Aorta (tissue), 5 donors: ENCODE measurements around the gene HES2. TPM values are rescaled to one million over a fixed set of nuclear protein-coding genes. Genes with fewer than 3 reads are reported as not detected.
A peak's percentile ranks its signal among the peaks of the same experiment; 100 is the strongest.

Source experiments
- ATAC-seq: fragments of 200-7000 bp; cut with Tn5 transposase; one replicate; pipeline ENCODE4 v1.9.1; 2022; ENCODE audit warnings: moderate library complexity; ENCODE audit not compliant: low FRiP score
- DNase-seq, 2 donors: peaks; one replicate each; pipeline ENCODE4 v3.0.0-alpha.2; 2020
- H3K27ac ChIP-seq, 2 donors: one replicate each; pipeline ENCODE4 v1.5.1; 2013; ENCODE audit warnings: low read length in 2 of 2, mild to moderate bottlenecking in 2 of 2, moderate library complexity in 2 of 2, control low read depth in 1 of 2, inconsistent platforms in 1 of 2, low read depth in 1 of 2
- H3K27me3 ChIP-seq, 2 donors: one replicate each; pipeline ENCODE4 v1.6.1; 2013; ENCODE audit warnings: control low read depth in 1 of 2, low read length in 1 of 2, mild to moderate bottlenecking in 1 of 2, moderate library complexity in 1 of 2; ENCODE audit not compliant: insufficient read depth in 2 of 2, control insufficient read depth in 1 of 2
- H3K36me3 ChIP-seq, 2 donors: one replicate each; pipeline ENCODE4 v1.6.1; 2013; ENCODE audit warnings: control low read depth in 1 of 2, low read length in 1 of 2, mild to moderate bottlenecking in 1 of 2; ENCODE audit not compliant: insufficient read depth in 2 of 2, control insufficient read depth in 1 of 2
- H3K4me1 ChIP-seq, 2 donors: one replicate each; pipeline ENCODE4 v1.6.1; 2013; ENCODE audit warnings: low read length in 2 of 2, control low read depth in 1 of 2, mild to moderate bottlenecking in 1 of 2, moderate library complexity in 1 of 2; ENCODE audit not compliant: insufficient read depth in 2 of 2, control insufficient read depth in 1 of 2
- H3K4me3 ChIP-seq, 2 donors: one replicate each; pipeline ENCODE4 v1.5.1; 2013; ENCODE audit warnings: low read length in 2 of 2, control low read depth in 1 of 2, mild to moderate bottlenecking in 1 of 2
- H3K9me3 ChIP-seq: one replicate; pipeline ENCODE4 v1.6.1; 2013; ENCODE audit warnings: mild to moderate bottlenecking, low read length; ENCODE audit not compliant: control insufficient read depth
- WGBS, 2 donors: extraction: QIAGEN DNeasy Blood & Tissue Kit; methylation state at CpG; one replicate each; pipeline ENCODE4 v1.1.7; 2013; 5-methylcytosine and 5-hydroxymethylcytosine counted together
- intact Hi-C, 2 donors: fragments of 100-400 bp; cut with DNase I; formaldehyde crosslinking; loops; one replicate each; pipeline versions ENCODE4 v1.14.2 to v1.15.0; 2022
- long read RNA-seq, 2 donors: library from polyadenylated mRNA; unstranded; transcript quantifications; one replicate each; pipeline ENCODE4 v2.0.0, GENCODE V29; 2020 to 2021
- polyA plus RNA-seq, 2 donors: library from polyadenylated mRNA; stranded (reverse); fragments of 200-250 nt; gene quantifications; one replicate each; pipeline ENCODE4 v1.2.3, GENCODE V29; 2013
- total RNA-seq, 2 donors: library from RNA; stranded (reverse); fragmentation: NEBNext Ultra II Directional; extraction: Animal tissue kit (Norgen Biotek cat#: 25700); gene quantifications; one replicate each; pipeline ENCODE4 v1.2.1, GENCODE V29; 2021
- donor health status: healthy with polysubstance abuse.
- donor health status: Bipolar disorder and iron deficiency.
- donor health status: DM: no; HTN: no; CAD: no.
- donor health status: DM: no; HTN: no; CAD: no.
- donor health status: DM: yes; HTN: yes; CAD: no.

The HES2 gene, protein sequence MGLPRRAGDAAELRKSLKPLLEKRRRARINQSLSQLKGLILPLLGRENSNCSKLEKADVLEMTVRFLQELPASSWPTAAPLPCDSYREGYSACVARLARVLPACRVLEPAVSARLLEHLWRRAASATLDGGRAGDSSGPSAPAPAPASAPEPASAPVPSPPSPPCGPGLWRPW
- total RNA-seq (under 1 TPM in 1 of 2 donors, not detected in 1; 0.49 TPM), polyA plus RNA-seq (1 to 10 TPM in 1 of 2 donors, not detected in 1; 1.4 TPM)
- long read RNA-seq, donor 1, full-length matches to known transcripts: 1 of 1 reads
- long read RNA-seq, donor 1, partial matches to known transcripts: 0 of 1 reads
- long read RNA-seq, donor 1, other reads (novel, unspliced or antisense): 0 of 1 reads
- long read RNA-seq, donor 2: 0 reads

DNA sequence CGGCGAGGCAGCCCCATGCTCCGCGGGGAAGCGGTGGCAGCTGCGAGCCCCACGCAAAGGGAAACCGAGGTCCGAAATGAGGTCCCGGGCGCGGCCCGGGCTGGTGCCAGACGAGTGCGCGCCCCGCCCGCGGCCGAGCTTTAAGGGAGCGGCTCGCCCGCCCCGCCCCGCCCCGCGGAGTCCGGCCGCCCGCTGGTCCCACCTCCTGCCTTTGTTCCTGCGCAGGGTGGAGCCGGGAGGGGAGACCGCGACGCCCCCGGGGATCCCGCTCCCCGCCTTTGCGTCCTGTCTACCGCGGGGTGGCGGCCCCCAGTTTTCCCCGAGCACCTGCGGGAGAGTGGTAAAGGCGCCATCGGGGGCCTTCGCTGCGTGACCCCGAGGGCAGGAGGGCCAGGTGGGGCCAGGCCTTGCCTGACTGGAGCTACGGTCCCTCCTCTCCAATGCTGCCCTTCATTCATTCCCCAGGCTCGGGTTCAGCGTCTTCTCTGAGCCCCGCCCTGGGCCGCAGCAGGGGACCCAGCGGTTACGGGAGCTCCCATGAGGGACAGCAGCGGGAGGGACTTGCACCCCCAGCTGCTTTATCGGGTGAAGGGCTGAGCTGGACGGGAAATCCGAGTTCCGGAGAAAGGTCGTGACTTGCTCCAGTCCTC is at the start of gene HES2:
HES2 (minus strand) TSS at position 116 of the 650 bp plus-strand sequence; CDS start at position 17, 99 bp downstream.
- ATAC-seq: no peak
- intact Hi-C loops: no loop called here
- WGBS, 2 donors: 0 to 1% methylated on average over 47 to 62 of the region's 62 CpGs

DNA sequence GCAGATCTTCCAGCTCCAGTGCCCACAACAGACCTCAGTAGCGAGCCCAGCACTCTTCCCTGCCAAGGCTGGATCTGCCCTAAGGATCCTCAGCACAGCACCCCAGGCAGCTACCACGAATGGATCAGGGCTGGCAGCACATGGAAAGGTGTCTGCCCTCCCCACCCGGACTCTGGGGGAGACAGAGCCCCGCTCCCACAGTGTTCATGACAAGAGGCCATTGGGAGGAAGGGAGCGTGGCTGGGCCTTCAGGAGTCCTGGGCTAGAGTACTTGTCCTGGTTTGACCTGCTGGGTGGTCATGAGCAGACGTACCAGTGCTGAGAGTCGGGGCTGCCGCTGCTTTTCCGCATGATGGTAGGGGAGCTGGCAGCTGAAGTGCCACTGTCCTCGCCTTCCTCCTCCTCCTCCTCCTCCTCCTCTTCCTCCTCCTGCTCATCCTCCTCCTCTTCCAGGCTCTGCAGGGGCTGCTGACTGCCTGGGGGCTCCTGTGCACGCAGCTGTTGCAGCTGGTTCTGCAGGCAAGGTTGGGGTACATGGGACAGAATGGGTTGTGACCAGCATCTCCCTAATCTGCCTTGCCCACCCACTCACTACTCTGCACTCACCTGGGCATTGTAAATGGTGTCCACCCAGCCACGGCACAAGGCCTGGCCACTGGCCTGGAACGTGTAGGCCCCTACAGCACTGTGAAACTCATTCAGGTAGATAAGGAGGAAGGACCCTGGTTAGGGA is 49.2 kb upstream of the HES2 start:
- intact Hi-C loops: no loop called here
- ATAC-seq: no peak
- H3K9me3 ChIP-seq: no peaks in the 10 kb centered on the region
- H3K4me3 ChIP-seq: no peak overlapping the region
- WGBS, 2 donors: 89 to 91% methylated on average over 13 of the region's 13 CpGs
- no peaks in the 10 kb centered on the region for H3K27me3 ChIP-seq
- no peak overlapping the region for H3K27ac ChIP-seq
- H3K36me3 ChIP-seq: no peaks in the 10 kb centered on the region
- DNase-seq: no peak
- no peaks in the 10 kb centered on the region for H3K4me1 ChIP-seq

More for the DNA sequence above, at the start of gene HES2:
- H3K27ac ChIP-seq: no peak within 1 kb of the TSS
- H3K9me3 ChIP-seq: no peaks in the 10 kb centered on the region
- no peak for DNase-seq
- no peaks in the 10 kb centered on the region for H3K4me1 ChIP-seq
- peaks cover 0 to 2% of the 10 kb centered on the region in 2 donors for H3K27me3 ChIP-seq
- no peaks in the 10 kb centered on the region for H3K36me3 ChIP-seq
- H3K4me3 ChIP-seq: peak within 1 kb of the TSS in 1 of 2 donors; percentile 32

DNA sequence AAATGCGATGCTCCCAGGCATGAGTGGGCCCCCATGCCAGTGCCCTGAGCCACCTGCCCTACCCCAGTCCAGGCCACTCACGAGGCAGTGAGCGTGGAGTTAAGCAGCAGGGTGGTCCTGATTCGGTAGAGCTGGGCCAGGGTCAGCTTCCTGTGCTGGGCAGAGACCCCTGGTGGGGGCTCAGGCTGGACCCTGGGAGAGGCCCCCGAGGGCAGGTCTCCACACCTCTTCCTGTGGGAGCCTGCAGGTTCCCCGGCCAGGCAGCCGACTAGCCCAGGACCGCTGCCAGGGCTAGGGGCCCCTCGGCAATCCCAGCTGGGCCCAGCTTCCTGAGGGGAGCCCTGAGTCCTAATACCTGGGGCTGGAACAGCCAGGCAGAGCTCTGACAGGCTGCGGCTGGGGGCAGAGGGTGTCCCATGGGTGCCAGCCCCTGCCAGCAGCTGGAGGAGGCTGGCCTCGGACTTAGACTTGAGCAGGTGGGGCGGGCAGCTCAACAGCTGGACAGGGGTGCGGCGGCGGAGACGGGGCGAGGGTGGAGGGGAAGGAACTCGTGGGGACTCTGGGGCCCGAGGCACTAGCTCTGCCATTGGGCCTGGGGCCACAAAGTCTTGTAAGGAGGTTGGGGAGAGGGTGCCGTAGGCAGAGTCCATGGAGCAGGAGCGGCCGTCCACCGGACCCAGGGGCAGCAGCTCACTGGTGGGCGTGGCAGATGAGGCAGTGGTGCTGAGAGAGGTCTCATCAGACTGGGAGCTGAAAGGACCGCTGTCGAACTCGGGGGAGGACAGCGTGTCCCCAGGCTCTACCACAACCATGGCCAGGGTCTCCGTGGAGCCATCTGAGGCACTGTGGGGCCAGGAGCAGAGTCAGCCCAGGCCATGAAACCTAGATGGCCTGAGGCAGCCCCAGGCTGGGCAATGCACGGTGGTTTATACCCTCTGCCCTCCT is 48.3 kb upstream of the HES2 start:
- H3K4me3 ChIP-seq: no peak overlapping the region
- intact Hi-C loops: no loop called here
- WGBS, 2 donors: 94 to 96% methylated on average over 30 of the region's 30 CpGs
- no peaks in the 10 kb centered on the region for H3K36me3 ChIP-seq
- no peak for ATAC-seq
- no peak overlapping the region for H3K27ac ChIP-seq
- DNase-seq: no peak
- H3K4me1 ChIP-seq: no peaks in the 10 kb centered on the region
- H3K27me3 ChIP-seq: no peaks in the 10 kb centered on the region
- no peaks in the 10 kb centered on the region for H3K9me3 ChIP-seq

DNA sequence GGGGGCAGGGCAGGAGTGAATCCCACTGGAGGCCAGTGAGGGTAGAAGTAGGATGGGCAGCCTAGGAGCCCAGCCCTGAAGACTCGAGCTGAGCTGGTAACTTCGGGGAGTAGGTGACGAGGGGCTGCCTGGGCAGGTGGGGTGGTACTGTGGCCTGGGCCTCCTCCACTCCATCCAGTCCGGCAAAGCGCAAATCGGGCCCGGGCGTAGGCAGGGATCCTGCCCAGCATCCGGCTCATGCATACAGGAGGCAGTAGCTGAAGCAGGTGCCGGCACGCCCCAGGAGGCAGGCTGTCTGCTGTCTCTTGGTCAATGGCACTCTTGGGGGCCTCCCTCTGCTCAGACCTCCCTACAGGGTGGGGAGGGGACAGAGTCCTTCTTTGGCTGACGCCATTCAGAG is 47.5 kb upstream of the HES2 start:
- 97 to 98% methylated on average over 11 to 12 of the region's 12 CpGs for WGBS, 2 donors
- Histone ChIP-seq H3K4me3 (no peak overlapping the region), H3K36me3 (no peaks in the 10 kb centered on the region), H3K4me1 (no peaks in the 10 kb centered on the region), H3K27me3 (no peaks in the 10 kb centered on the region), H3K9me3 (no peaks in the 10 kb centered on the region), H3K27ac (no peak overlapping the region)
- intact Hi-C loops: no loop called here
- ATAC-seq (no peak), DNase-seq (no peak)

DNA sequence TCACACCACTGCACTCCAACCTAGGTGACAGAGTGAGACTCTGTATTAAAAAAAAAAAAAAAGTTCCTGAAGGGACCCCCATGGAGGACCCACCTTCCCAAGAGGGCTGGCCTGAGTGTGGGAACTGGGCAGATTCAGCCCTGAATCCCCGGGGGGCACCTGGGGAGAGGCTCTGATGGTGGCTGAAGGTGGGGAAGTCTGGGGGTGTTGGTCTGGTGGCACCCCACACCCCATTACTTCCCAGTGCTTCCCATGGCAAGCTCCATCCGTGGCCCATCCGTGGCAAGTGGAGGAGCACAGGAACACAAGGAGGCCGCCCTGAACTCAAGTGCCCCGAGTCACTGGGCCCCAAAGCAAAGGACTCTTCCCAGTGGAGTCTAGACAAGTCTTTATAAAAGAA is 47.0 kb upstream of the HES2 start:
- no peak overlapping the region for H3K4me3 ChIP-seq
- intact Hi-C loops: no loop called here
- DNase-seq (no peak), ATAC-seq (no peak)
- no peaks in the 10 kb centered on the region for H3K27me3 ChIP-seq
- no peak overlapping the region for H3K27ac ChIP-seq
- no peaks in the 10 kb centered on the region for H3K9me3 ChIP-seq
- H3K4me1 ChIP-seq: no peaks in the 10 kb centered on the region
- 88 to 96% methylated on average over 5 of the region's 5 CpGs for WGBS, 2 donors
- H3K36me3 ChIP-seq: no peaks in the 10 kb centered on the region

DNA sequence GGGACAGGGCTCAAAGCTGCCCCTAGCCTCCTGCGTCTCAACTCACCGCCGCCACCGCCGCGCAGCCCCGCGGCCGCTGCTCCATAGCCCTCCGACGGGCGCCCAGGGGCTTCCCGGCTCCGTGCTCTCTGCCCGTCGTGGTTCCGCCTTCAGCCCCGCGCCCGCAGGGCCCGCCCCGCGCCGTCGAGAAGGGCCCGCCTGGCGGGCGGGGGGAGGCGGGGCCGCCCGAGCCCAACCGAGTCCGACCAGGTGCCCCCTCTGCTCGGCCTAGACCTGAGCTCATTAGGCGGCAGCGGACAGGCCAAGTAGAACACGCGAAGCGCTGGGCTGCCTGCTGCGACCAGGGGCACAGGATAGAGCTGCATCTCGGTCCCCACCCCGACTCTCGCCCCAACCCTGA is 46.3 kb upstream of the HES2 start, which contains the start of gene TNFRSF25:
TNFRSF25 (minus strand) TSS at position 151 of the 400 bp plus-strand sequence; CDS start at position 85, 66 bp downstream.
- ATAC-seq (no peak), DNase-seq (no peak)
- Histone ChIP-seq H3K36me3 (no peaks in the 10 kb centered on the region), H3K27me3 (no peaks in the 10 kb centered on the region), H3K9me3 (no peaks in the 10 kb centered on the region), H3K4me1 (no peaks in the 10 kb centered on the region), H3K27ac (no peak within 1 kb of the TSS), H3K4me3 (no peak within 1 kb of the TSS)
- intact Hi-C loops: no loop called here
- WGBS, 2 donors: 52 to 61% methylated on average over 36 to 43 of the region's 43 CpGs

DNA sequence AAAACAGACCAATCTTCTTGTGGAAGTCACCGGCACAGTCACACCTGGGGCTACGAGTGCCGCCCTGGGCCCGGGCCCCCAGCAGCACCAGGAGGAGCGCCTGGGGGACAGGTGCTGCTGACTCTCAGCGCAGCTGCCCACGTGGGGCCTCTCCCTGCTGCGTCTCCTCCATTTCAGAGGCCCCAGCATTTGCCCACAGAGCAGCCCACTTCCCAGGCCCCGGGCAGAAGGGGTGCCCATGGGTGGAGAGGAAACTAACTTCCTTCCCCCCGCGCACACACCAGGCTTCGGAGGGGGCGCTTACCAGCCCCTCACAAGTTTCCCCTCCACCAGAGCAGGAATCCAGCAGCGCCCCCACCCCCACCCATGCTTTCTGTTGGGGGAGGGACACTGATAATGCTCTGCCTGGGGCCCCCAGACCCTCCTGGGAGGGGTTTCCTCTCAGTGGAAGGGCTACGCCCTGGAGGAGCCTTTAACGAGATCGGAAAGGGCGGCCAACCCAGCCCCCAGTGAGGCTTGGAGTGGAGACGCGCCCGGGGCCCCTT is 45.8 kb upstream of the HES2 start:
- Histone ChIP-seq H3K27me3 (no peaks in the 10 kb centered on the region), H3K9me3 (no peaks in the 10 kb centered on the region), H3K27ac (no peak overlapping the region), H3K4me3 (no peak overlapping the region), H3K4me1 (no peaks in the 10 kb centered on the region), H3K36me3 (no peaks in the 10 kb centered on the region)
- 79% methylated on average over 18 to 21 of the region's 21 CpGs for WGBS, 2 donors
- intact Hi-C loops: no loop called here
- DNase-seq (no peak), ATAC-seq (no peak)

DNA sequence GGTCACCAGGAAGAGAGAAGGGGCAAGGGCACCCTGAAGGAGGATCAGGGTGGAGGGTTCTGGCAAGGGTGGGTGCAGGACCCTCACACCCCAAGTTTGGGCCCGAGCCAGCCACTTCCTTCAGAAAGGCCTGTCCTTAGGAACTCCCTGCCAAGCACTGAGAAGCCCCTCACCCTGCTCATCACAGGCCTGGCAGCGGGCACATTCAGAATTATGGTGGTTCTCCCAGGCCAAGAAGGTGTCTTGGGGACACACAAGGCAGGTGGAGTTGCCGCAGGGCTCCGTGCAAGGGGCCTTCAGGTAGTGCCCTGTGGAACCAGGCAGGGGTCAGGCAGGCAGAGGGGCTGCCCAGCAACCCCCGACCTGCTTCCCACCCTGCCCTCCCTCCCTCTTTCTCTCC is 45.2 kb upstream of the HES2 start:
- DNase-seq: no peak
- Histone ChIP-seq H3K4me3 (no peak overlapping the region), H3K27me3 (no peaks in the 10 kb centered on the region), H3K9me3 (no peaks in the 10 kb centered on the region), H3K36me3 (no peaks in the 10 kb centered on the region), H3K27ac (no peak overlapping the region), H3K4me1 (no peaks in the 10 kb centered on the region)
- intact Hi-C loops: no loop called here
- ATAC-seq: no peak
- 91 to 96% methylated on average over 5 of the region's 5 CpGs for WGBS, 2 donors
